SK-N-SH treated with all-trans-retinoic acid at 6 μM for 48 hours (cell line): Measurements from ENCODE around the gene ZNF474.

Experiments used
- ATAC-seq: fragments of 200-7000 bp; cut with Tn5 transposase; 3 replicates; pipeline ENCODE4 v1.9.1; 2020; ENCODE audit warnings: mild to moderate bottlenecking, moderate library complexity
- ARNTL ChIP-seq: fragments of 450-650 bp; formaldehyde crosslinking; IDR thresholded peaks from 2 replicates; pipeline ENCODE4 v1.5.0; 2020; ENCODE audit warnings: low read depth, mild to moderate bottlenecking, moderate library complexity, borderline replicate concordance
- CSDC2 ChIP-seq: fragments of 250-450 bp; sonication (Bioruptor Pico); IDR thresholded peaks from 2 replicates; pipeline ENCODE4 v1.5.0; 2020; ENCODE audit warnings: mild to moderate bottlenecking, moderate library complexity
- GLIS3 ChIP-seq: fragments of 250-450 bp; sonication (Bioruptor Pico); IDR thresholded peaks from 2 replicates; pipeline ENCODE4 v1.5.0; 2020; ENCODE audit warnings: mild to moderate bottlenecking, moderate library complexity
- ISL1 ChIP-seq: fragments of 250-450 bp; sonication (Bioruptor Pico); IDR thresholded peaks from 2 replicates; pipeline ENCODE4 v2.1.2; 2022; ENCODE audit warnings: mild to moderate bottlenecking, moderate library complexity
- OSR1 ChIP-seq: fragments of 250-450 bp; sonication (Bioruptor Pico); IDR thresholded peaks from 2 replicates; pipeline ENCODE4 v1.8.0; 2022; ENCODE audit warnings: moderate library complexity, mild to moderate bottlenecking, inconsistent platforms
- PPARA ChIP-seq: fragments of 250-450 bp; sonication (Bioruptor Pico); IDR thresholded peaks from 2 replicates; pipeline ENCODE4 v1.5.0; 2020; ENCODE audit warnings: mild to moderate bottlenecking, borderline replicate concordance
- RARB ChIP-seq: fragments of 250-450 bp; sonication (Bioruptor Pico); IDR thresholded peaks from 2 replicates; pipeline ENCODE4 v1.8.0; 2021; ENCODE audit warnings: mild to moderate bottlenecking, moderate library complexity
- SNAI2 ChIP-seq: fragments of 250-450 bp; sonication (Bioruptor Pico); IDR thresholded peaks from 2 replicates; pipeline ENCODE4 v1.5.0; 2020; ENCODE audit warnings: mild to moderate bottlenecking, moderate library complexity
- TCF4 ChIP-seq: fragments of 250-450 bp; sonication (Bioruptor Pico); IDR thresholded peaks from 2 replicates; pipeline ENCODE4 v1.8.0; 2021; ENCODE audit warnings: mild to moderate bottlenecking, moderate library complexity, borderline replicate concordance
- TOX ChIP-seq: fragments of 250-450 bp; sonication (Bioruptor Pico); IDR thresholded peaks from 2 replicates; pipeline ENCODE4 v1.8.0; 2021; ENCODE audit warnings: mild to moderate bottlenecking, moderate library complexity, borderline replicate concordance
- ZC3H10 ChIP-seq: fragments of 250-450 bp; sonication (Bioruptor Pico); IDR thresholded peaks from 2 replicates; pipeline ENCODE4 v1.5.1; 2021; ENCODE audit warnings: mild to moderate bottlenecking, moderate library complexity
- ZFP3 ChIP-seq: fragments of 250-450 bp; sonication (Bioruptor Pico); IDR thresholded peaks from 2 replicates; pipeline ENCODE4 v1.5.0; 2020; ENCODE audit warnings: mild to moderate bottlenecking, moderate library complexity
- ZNF565 ChIP-seq: fragments of 450-650 bp; formaldehyde crosslinking; conservative IDR thresholded peaks from 2 replicates; pipeline ENCODE4 v1.5.0; 2020; ENCODE audit warnings: low read depth, mild to moderate bottlenecking, moderate library complexity
- ZNF70 ChIP-seq: fragments of 450-650 bp; formaldehyde crosslinking; IDR thresholded peaks from 2 replicates; pipeline ENCODE4 v1.5.0; 2020; ENCODE audit warnings: mild to moderate bottlenecking, moderate library complexity
- ZNF8 ChIP-seq: fragments of 450-650 bp; formaldehyde crosslinking; IDR thresholded peaks from 2 replicates; pipeline ENCODE4 v1.5.0; 2020; ENCODE audit warnings: mild to moderate bottlenecking, moderate library complexity
- TF ChIP-seq, protein P1 (sequence below): fragments of 250-450 bp; sonication (Bioruptor Pico); IDR thresholded peaks from 2 replicates; pipeline ENCODE4 v1.8.0; 2020; ENCODE audit warnings: mild to moderate bottlenecking, moderate library complexity, borderline replicate concordance
- TF ChIP-seq, protein P2 (sequence below): fragments of 250-450 bp; sonication (Bioruptor Pico); IDR thresholded peaks from 2 replicates; pipeline ENCODE4 v1.5.1; 2021; ENCODE audit warnings: mild to moderate bottlenecking, moderate library complexity
- TF ChIP-seq, protein P3 (sequence below): fragments of 250-450 bp; sonication (Bioruptor Pico); IDR thresholded peaks from 2 replicates; pipeline ENCODE4 v1.8.0; 2021; ENCODE audit warnings: low read depth, mild to moderate bottlenecking, moderate library complexity, borderline replicate concordance

The ZNF474 gene

DNA sequence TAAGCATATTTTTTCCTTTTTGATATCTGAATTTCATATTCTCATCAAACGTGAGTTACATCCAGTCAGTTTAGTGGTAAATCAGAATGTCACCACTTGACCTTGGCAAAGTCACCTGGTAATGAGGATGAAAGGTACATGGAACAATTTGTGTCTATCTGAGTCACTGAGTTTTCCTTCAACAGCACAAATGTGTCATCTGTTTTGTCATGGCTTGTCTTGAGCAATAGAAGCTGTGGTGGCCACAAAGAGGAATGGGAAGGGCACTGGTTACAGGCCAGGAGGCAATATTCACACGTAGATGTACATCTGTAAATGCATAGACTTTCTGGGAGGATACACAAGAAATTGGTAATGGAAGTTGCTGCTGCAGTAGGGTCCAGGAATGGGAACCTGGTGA lies 8.4 kb upstream of the ZNF474 start:
- TF ChIP-seq SNAI2 = no peak
- TF ChIP-seq CSDC2 (CRISPR knock-in tag) = no peak
- TF ChIP-seq TOX (CRISPR knock-in tag) = no peak
- TF ChIP-seq, protein P1, sequence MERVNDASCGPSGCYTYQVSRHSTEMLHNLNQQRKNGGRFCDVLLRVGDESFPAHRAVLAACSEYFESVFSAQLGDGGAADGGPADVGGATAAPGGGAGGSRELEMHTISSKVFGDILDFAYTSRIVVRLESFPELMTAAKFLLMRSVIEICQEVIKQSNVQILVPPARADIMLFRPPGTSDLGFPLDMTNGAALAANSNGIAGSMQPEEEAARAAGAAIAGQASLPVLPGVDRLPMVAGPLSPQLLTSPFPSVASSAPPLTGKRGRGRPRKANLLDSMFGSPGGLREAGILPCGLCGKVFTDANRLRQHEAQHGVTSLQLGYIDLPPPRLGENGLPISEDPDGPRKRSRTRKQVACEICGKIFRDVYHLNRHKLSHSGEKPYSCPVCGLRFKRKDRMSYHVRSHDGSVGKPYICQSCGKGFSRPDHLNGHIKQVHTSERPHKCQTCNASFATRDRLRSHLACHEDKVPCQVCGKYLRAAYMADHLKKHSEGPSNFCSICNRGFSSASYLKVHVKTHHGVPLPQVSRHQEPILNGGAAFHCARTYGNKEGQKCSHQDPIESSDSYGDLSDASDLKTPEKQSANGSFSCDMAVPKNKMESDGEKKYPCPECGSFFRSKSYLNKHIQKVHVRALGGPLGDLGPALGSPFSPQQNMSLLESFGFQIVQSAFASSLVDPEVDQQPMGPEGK (CRISPR knock-in tag) = no peak
- TF ChIP-seq, protein P2, sequence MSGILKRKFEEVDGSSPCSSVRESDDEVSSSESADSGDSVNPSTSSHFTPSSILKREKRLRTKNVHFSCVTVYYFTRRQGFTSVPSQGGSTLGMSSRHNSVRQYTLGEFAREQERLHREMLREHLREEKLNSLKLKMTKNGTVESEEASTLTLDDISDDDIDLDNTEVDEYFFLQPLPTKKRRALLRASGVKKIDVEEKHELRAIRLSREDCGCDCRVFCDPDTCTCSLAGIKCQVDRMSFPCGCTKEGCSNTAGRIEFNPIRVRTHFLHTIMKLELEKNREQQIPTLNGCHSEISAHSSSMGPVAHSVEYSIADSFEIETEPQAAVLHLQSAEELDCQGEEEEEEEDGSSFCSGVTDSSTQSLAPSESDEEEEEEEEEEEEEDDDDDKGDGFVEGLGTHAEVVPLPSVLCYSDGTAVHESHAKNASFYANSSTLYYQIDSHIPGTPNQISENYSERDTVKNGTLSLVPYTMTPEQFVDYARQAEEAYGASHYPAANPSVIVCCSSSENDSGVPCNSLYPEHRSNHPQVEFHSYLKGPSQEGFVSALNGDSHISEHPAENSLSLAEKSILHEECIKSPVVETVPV (CRISPR knock-in tag) = no peak
- no peak for TF ChIP-seq RARB
- TF ChIP-seq TCF4 (CRISPR knock-in tag) = no peak
- TF ChIP-seq OSR1 (CRISPR knock-in tag) = no peak
- no peak for TF ChIP-seq ZNF8 (CRISPR knock-in tag)
- no peak for TF ChIP-seq ZC3H10 (CRISPR knock-in tag)
- TF ChIP-seq PPARA (CRISPR knock-in tag) = no peak

DNA sequence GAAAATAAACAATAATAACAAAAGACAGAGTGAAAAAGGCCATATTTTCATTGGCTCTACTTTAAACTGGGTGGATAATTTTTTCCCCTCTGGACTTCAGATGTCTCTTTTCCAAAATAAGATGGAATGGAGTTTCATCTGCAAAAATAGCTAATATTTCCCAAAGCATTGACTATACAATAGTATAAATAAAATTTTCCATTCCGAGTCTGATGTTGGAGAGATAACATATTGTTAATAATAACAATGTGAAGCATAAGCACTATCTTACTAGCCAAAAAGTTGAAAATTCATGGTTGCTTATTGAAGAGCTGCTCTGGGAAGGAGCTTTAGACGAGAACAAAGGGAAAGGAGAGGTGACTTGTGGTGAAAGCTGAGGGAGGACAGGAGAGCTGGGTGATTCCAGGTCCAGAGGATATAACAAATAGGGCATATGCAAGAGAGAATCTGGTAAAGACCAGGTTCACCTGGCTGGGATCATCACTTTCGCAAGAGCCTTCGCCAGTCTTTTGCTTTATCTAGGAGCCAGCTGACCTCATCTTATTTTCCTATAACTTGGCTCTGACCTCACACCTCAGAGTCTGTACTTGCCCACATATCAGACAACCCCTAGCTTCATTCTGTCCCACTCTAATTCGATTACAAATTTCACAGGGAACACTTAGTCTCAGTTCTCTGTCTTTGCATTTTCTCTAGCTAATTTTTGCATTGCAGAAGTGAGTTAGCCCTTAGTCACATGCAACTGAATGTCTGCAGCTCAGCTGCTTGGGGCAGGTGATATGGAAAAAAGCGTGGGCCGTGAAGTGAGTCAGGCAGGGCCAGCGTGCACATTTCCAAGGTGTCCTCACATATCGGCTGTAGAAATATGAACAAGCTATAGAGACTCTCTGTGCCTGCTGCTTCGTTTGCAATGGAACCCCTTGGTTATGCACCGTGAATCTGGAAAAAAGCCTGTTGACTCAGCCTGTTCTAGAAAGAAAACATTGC lies 7.6 kb upstream of the ZNF474 start:
- no peak for TF ChIP-seq RARB
- TF ChIP-seq ZNF8 (CRISPR knock-in tag) = no peak
- no peak for TF ChIP-seq ZNF70 (CRISPR knock-in tag)
- no peak for TF ChIP-seq CSDC2 (CRISPR knock-in tag)
- no peak for TF ChIP-seq GLIS3 (CRISPR knock-in tag)
- no peak for TF ChIP-seq ZC3H10 (CRISPR knock-in tag)
- TF ChIP-seq ARNTL (CRISPR knock-in tag) = no peak
- no peak for TF ChIP-seq SNAI2
- ATAC-seq = no peak

More for the DNA sequence above, 8.4 kb upstream of the ZNF474 start:
- ATAC-seq = no peak

DNA sequence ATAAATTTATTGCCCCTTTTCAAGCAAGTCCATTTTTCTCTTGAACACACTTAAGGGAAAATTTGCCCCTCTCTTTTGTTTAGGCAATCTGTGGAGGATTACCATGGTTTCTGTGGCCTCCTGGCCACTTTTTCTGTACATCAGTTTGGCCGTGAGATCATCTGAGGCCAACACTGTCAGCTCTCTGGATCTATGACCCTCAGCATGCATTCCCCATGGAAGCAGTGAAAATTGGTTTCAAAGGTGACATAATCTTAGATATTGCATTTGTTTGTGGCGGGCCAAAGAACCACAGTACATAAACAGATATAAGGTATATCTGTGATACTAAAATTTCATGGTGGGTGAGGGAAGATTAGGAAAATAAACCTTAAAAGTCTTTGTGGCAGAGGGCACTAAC lies 4.6 kb upstream of the ZNF474 start:
- TF ChIP-seq CSDC2 (CRISPR knock-in tag) (no peak), ZNF565 (CRISPR knock-in tag) (no peak)
- no peak for ATAC-seq

DNA sequence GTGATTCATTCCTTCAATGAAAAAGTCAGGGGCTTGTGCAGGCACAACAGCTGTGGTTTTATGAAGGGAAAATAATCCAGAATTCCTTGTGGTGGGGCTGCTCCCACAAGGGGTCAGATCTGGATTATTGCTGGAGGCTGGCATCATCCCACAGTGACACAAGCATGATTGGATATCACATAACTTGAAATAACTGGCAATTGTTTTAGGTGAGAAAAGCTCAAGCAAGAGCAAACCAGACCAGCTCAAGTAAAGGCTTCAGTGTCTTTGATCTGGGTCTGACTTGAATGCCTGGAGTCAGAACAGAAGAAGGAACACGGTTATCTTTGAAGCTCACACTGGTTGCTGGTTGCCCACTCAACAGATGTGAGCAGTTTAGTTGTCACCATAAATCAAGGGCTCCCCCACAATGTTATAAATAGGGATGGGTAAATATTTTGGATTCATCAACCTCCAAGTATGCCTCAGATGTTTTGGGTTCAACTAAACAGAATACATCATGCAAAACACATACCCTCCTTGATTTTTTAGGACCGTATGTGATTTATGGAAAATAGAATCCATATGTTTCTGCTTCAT lies 3.1 kb upstream of the ZNF474 start:
- TF ChIP-seq, protein P2 (CRISPR knock-in tag) = no peak
- no peak for TF ChIP-seq OSR1 (CRISPR knock-in tag)
- TF ChIP-seq ISL1 = no peak
- TF ChIP-seq, protein P3, sequence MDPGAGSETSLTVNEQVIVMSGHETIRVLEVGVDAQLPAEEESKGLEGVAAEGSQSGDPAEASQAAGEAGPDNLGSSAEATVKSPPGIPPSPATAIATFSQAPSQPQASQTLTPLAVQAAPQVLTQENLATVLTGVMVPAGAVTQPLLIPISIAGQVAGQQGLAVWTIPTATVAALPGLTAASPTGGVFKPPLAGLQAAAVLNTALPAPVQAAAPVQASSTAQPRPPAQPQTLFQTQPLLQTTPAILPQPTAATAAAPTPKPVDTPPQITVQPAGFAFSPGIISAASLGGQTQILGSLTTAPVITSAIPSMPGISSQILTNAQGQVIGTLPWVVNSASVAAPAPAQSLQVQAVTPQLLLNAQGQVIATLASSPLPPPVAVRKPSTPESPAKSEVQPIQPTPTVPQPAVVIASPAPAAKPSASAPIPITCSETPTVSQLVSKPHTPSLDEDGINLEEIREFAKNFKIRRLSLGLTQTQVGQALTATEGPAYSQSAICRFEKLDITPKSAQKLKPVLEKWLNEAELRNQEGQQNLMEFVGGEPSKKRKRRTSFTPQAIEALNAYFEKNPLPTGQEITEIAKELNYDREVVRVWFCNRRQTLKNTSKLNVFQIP (CRISPR knock-in tag) = no peak
- no peak for TF ChIP-seq PPARA (CRISPR knock-in tag)
- no peak for TF ChIP-seq ZFP3 (CRISPR knock-in tag)
- TF ChIP-seq ZNF70 (CRISPR knock-in tag) = no peak
- no peak for TF ChIP-seq ZC3H10 (CRISPR knock-in tag)
- no peak for TF ChIP-seq CSDC2 (CRISPR knock-in tag)
- ATAC-seq = no peak; the same call in 2 of the 3 replicates
